H1 (cell line): Measurements from ENCODE around the gene ROPN1.

Experiments used
- GABPA ChIP-seq: IDR thresholded peaks from 2 replicates; pipeline ENCODE4 v1.6.1; 2011; ENCODE audit warnings: mild to moderate bottlenecking, low read length, moderate library complexity, borderline replicate concordance; ENCODE audit not compliant: insufficient read depth
- POLR2A ChIP-seq, 2 experiments: IDR thresholded peaks; 1 replicate in 1 of 2; 2 replicates in 1 of 2; pipeline ENCODE4 v1.6.1; 2011; ENCODE audit warnings: low read depth in 2 of 2, low read length in 2 of 2, mild to moderate bottlenecking in 2 of 2; ENCODE audit errors: control extremely low read depth in 1 of 2
- YY1 ChIP-seq: IDR thresholded peaks from 2 replicates; pipeline ENCODE4 v1.6.1; 2011; ENCODE audit warnings: low read depth, mild to moderate bottlenecking, low read length
- TF ChIP-seq, protein P1 (sequence below), 3 experiments: IDR thresholded peaks; 1 replicate in 2 of 3; 2 replicates in 1 of 3; pipeline versions ENCODE4 v1.5.1 to v1.6.1; 2011; ENCODE audit warnings: low read length in 3 of 3, mild to moderate bottlenecking in 3 of 3, inconsistent platforms in 2 of 3, low read depth in 1 of 3, moderate library complexity in 1 of 3; ENCODE audit not compliant: insufficient read depth in 1 of 3; ENCODE audit errors: control extremely low read depth in 1 of 3
- TF ChIP-seq, protein P2 (sequence below): IDR thresholded peaks from 2 replicates; pipeline ENCODE4 v1.6.1; 2012; ENCODE audit warnings: inconsistent platforms

DNA sequence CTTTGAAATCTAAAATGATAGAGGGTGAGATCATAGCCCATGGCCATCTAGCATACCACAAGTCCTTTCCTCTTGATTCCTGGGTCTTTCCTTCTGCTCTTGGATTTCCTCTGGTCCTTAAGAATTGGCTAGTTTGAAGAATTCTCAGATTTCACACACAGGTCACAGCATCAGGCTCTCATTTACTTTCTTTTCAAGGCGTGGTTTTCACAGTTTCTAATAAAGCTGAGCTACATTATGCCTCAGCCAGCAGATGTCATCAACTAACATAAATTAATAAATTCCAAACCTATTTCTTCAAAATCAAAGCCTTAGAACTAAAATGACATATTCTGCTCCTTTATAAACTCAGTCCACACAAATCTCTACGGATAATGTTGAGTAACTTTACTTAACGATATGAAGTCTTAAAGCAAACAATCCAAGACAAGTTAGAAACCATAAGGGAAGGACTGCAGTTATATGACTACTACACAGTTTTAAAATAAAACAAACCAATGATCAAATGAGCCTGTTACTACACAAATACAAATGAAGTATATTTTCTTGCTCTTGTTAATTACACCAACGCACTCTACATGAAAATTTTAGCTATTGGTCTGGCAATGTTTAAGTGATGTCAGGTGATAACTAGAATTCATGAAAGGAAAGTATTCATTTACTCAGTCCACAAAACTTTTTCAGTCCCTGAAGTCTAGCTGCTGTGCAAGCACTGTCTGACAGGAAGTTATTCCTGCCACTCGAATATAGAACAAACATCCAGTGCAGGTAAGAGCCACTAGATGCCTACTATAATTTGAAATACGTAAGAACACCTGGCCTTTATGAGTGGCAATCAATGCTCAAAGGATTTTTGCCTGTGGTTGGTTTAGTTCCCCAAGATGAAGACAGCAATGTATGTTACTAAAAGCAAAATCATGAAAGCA, 40.1 kb downstream of the ROPN1 start:
- TF ChIP-seq, protein P1, sequence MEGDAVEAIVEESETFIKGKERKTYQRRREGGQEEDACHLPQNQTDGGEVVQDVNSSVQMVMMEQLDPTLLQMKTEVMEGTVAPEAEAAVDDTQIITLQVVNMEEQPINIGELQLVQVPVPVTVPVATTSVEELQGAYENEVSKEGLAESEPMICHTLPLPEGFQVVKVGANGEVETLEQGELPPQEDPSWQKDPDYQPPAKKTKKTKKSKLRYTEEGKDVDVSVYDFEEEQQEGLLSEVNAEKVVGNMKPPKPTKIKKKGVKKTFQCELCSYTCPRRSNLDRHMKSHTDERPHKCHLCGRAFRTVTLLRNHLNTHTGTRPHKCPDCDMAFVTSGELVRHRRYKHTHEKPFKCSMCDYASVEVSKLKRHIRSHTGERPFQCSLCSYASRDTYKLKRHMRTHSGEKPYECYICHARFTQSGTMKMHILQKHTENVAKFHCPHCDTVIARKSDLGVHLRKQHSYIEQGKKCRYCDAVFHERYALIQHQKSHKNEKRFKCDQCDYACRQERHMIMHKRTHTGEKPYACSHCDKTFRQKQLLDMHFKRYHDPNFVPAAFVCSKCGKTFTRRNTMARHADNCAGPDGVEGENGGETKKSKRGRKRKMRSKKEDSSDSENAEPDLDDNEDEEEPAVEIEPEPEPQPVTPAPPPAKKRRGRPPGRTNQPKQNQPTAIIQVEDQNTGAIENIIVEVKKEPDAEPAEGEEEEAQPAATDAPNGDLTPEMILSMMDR (IDR thresholded peaks at IDR 0.05; ENCODE audit: control extremely low read depth in 1 of 3, insufficient read depth in 1 of 3, low read depth in 1 of 3, low read length in 3 of 3): no peak
- TF ChIP-seq, protein P2, sequence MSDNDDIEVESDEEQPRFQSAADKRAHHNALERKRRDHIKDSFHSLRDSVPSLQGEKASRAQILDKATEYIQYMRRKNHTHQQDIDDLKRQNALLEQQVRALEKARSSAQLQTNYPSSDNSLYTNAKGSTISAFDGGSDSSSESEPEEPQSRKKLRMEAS: no peak
- TF ChIP-seq POLR2A (IDR thresholded peaks at IDR 0.05; ENCODE audit: control extremely low read depth in 1 of 2, low read depth in 2 of 2, low read length in 2 of 2) (no peak), GABPA (no peak), YY1 (no peak)
